ENCODE results near the gene TMEM255A.

GRCh38 chrX:120293015-120293414 is 18.2 kb downstream of the TMEM255A start:
- TF ChIP-seq CTCF (optimal IDR thresholded peaks at IDR 0.05 in 1 of 3, IDR thresholded peaks at IDR 0.05 in 1 of 3, conservative IDR thresholded peaks at IDR 0.05 in 1 of 3; ENCODE audit: extremely low read depth in 1 of 3, insufficient read depth in 2 of 3, low read length in 3 of 3) (no peak), EZH2 (IDR thresholded peaks at IDR 0.05; ENCODE audit: low read length) (no peak)

All from keratinocyte (primary cell).